RWPE2 (cell line): ENCODE data around the gene PTPRN2.

Experiments
- ATAC-seq: fragments of 200-7000 bp; cut with Tn5 transposase; 3 replicates; pipeline ENCODE4 v1.9.1; 2021; ENCODE audit warnings: low read depth
- DNase-seq: peaks from one replicate; pipeline ENCODE4 v3.0.0-alpha.2; 2020; ENCODE audit warnings: low spot score
- H3K27ac ChIP-seq: fragments of 450-650 bp; 2 replicates; pipeline ENCODE4 v1.5.1; 2017; ENCODE audit warnings: mild to moderate bottlenecking; ENCODE audit not compliant: poor library complexity, severe bottlenecking
- H3K27me3 ChIP-seq: fragments of 250-450 bp; sonication (Bioruptor Pico); 2 replicates; pipeline ENCODE4 v1.5.1; 2021; ENCODE audit warnings: mild to moderate bottlenecking, moderate library complexity; ENCODE audit not compliant: insufficient read depth, poor library complexity, severe bottlenecking
- H3K36me3 ChIP-seq: fragments of 250-450 bp; sonication (Bioruptor Pico); 2 replicates; pipeline ENCODE4 v1.5.1; 2020; ENCODE audit warnings: low read depth, mild to moderate bottlenecking, moderate library complexity
- H3K4me1 ChIP-seq: fragments of 250-450 bp; sonication (Bioruptor Pico); 2 replicates; pipeline ENCODE4 v1.5.1; 2021; ENCODE audit warnings: mild to moderate bottlenecking, moderate library complexity; ENCODE audit not compliant: insufficient read depth, poor library complexity, severe bottlenecking
- H3K4me3 ChIP-seq: fragments of 250-450 bp; sonication (Bioruptor Pico); 2 replicates; pipeline ENCODE4 v1.5.1; 2021; ENCODE audit warnings: mild to moderate bottlenecking, moderate library complexity; ENCODE audit not compliant: severe bottlenecking
- H3K9me3 ChIP-seq: fragments of 250-450 bp; sonication (Bioruptor Pico); 2 replicates; pipeline ENCODE4 v1.5.1; 2021; ENCODE audit warnings: mild to moderate bottlenecking, moderate library complexity; ENCODE audit not compliant: severe bottlenecking
- CTCF ChIP-seq: fragments of 450-650 bp; IDR thresholded peaks from one replicate; pipeline ENCODE4 v1.5.1; 2017; ENCODE audit warnings: mild to moderate bottlenecking, moderate library complexity; ENCODE audit not compliant: poor library complexity, severe bottlenecking

The PTPRN2 gene

GRCh38 chr7:157873181-157873580 lies 714.4 kb downstream of the PTPRN2 start:
- no peak for ATAC-seq
- H3K27ac ChIP-seq, result no peak overlapping the region
- no peak for TF ChIP-seq CTCF

GRCh38 chr7:157872447-157872846 lies 715.2 kb downstream of the PTPRN2 start:
- Histone ChIP-seq H3K27ac (no peak overlapping the region), H3K9me3 (no peaks in the 10 kb centered on the region), H3K27me3 (no peaks in the 10 kb centered on the region), H3K4me3 (no peak overlapping the region), H3K36me3 (no peaks in the 10 kb centered on the region), H3K4me1 (no peaks in the 10 kb centered on the region)
- ATAC-seq, result no peak
- DNase-seq, result no peak
- no peak for TF ChIP-seq CTCF

More at GRCh38 chr7:157873181-157873580, 714.4 kb downstream of the PTPRN2 start:
- Histone ChIP-seq H3K4me3 (no peak overlapping the region), H3K36me3 (no peaks in the 10 kb centered on the region), H3K4me1 (no peaks in the 10 kb centered on the region), H3K27me3 (no peaks in the 10 kb centered on the region), H3K9me3 (no peaks in the 10 kb centered on the region)
- DNase-seq, result peak; percentile 47

GRCh38 chr7:157871681-157872080 lies 715.9 kb downstream of the PTPRN2 start:
- ATAC-seq (no peak), DNase-seq (no peak)
- no peak for TF ChIP-seq CTCF
- Histone ChIP-seq H3K36me3 (no peaks in the 10 kb centered on the region), H3K4me1 (no peaks in the 10 kb centered on the region), H3K27ac (no peak overlapping the region), H3K27me3 (no peaks in the 10 kb centered on the region), H3K4me3 (no peak overlapping the region), H3K9me3 (no peaks in the 10 kb centered on the region)

GRCh38 chr7:157870644-157871290 lies 716.9 kb downstream of the PTPRN2 start:
- no peak for ATAC-seq
- no peaks in the 10 kb centered on the region for H3K9me3 ChIP-seq
- no peak for TF ChIP-seq CTCF

GRCh38 chr7:157869793-157870192 lies 717.8 kb downstream of the PTPRN2 start:
- Histone ChIP-seq H3K27ac (no peak overlapping the region), H3K9me3 (no peaks in the 10 kb centered on the region), H3K4me1 (no peaks in the 10 kb centered on the region), H3K27me3 (no peaks in the 10 kb centered on the region), H3K4me3 (no peak overlapping the region), H3K36me3 (no peaks in the 10 kb centered on the region)
- DNase-seq (no peak), ATAC-seq (no peak)
- no peak for TF ChIP-seq CTCF

More at GRCh38 chr7:157870644-157871290, 716.9 kb downstream of the PTPRN2 start:
- no peak overlapping the region for H3K27ac ChIP-seq
- H3K4me1 ChIP-seq, result no peaks in the 10 kb centered on the region
- DNase-seq, result peak; percentile 32
- no peak overlapping the region for H3K4me3 ChIP-seq
- no peaks in the 10 kb centered on the region for H3K27me3 ChIP-seq
- H3K36me3 ChIP-seq, result no peaks in the 10 kb centered on the region
